Activated naive CD8-positive, alpha-beta T cell treated with anti-CD3 and anti-CD28 coated beads, Interleukin-2, amount 50 U/mL, for 16 hours (primary cell): Measurements from ENCODE around the gene CDC5L.
A peak's percentile ranks its signal among the peaks of the same experiment; 100 is the strongest.

ENCODE experiments used
- DNase-seq: peaks from one replicate; pipeline ENCODE4 v3.0.0-alpha.2; 2020; ENCODE audit warnings: low read depth, low spot score

Gene CDC5L

GRCh38 chr6:44474643-44475042 lies 87.1 kb downstream of the CDC5L start:
- DNase-seq: no peak

- DNase-seq: no peak
These were observed 87.9 kb downstream of the CDC5L start for GRCh38 chr6:44475417-44475778.

- peak; percentile 34 for DNase-seq
These were observed 88.4 kb downstream of the CDC5L start for GRCh38 chr6:44475779-44476434.

- DNase-seq: no peak
These were observed 89.3 kb downstream of the CDC5L start for GRCh38 chr6:44476849-44477248.

GRCh38 chr6:44477293-44477894 lies 89.9 kb downstream of the CDC5L start:
- DNase-seq: no peak

GRCh38 chr6:44478158-44478557 lies 90.7 kb downstream of the CDC5L start:
- no peak for DNase-seq

GRCh38 chr6:44478591-44479254 lies 91.2 kb downstream of the CDC5L start:
- DNase-seq: no peak

- no peak for DNase-seq
These were observed 92.6 kb downstream of the CDC5L start for GRCh38 chr6:44480097-44480541.

- DNase-seq: no peak
These were observed 93.5 kb downstream of the CDC5L start for GRCh38 chr6:44481056-44481455.

GRCh38 chr6:44481760-44482159 lies 94.3 kb downstream of the CDC5L start:
- DNase-seq: no peak

GRCh38 chr6:44485601-44486401 lies 98.3 kb downstream of the CDC5L start:
- no peak for DNase-seq

- no peak for DNase-seq
These were observed 99.5 kb downstream of the CDC5L start for GRCh38 chr6:44487002-44487401.

- DNase-seq: no peak
These were observed 100.1 kb downstream of the CDC5L start for GRCh38 chr6:44487586-44487985.

- DNase-seq: no peak
These were observed 102.6 kb downstream of the CDC5L start for GRCh38 chr6:44489910-44490604.

- no peak for DNase-seq
These were observed 105.6 kb downstream of the CDC5L start for GRCh38 chr6:44493132-44493531.

- DNase-seq: no peak
These were observed 106.1 kb downstream of the CDC5L start for GRCh38 chr6:44493593-44493992.

GRCh38 chr6:44494011-44494501 lies 106.5 kb downstream of the CDC5L start:
- no peak for DNase-seq

- no peak for DNase-seq
These were observed 107.8 kb downstream of the CDC5L start for GRCh38 chr6:44495036-44495901.

GRCh38 chr6:44496665-44497369 lies 109.3 kb downstream of the CDC5L start:
- DNase-seq: no peak

- DNase-seq: no peak
These were observed 110.3 kb downstream of the CDC5L start for GRCh38 chr6:44497807-44498206.
